ENCODE data around the gene TMSB15A. TPM values are rescaled to one million over a fixed set of nuclear protein-coding genes. Genes with fewer than 3 reads are reported as not detected.

The TMSB15A gene
- total and polyA plus RNA-seq, 2 of the 4 experiments (the other 2 are of a cell fraction), result 13.6 to 30.5 TPM

DNA sequence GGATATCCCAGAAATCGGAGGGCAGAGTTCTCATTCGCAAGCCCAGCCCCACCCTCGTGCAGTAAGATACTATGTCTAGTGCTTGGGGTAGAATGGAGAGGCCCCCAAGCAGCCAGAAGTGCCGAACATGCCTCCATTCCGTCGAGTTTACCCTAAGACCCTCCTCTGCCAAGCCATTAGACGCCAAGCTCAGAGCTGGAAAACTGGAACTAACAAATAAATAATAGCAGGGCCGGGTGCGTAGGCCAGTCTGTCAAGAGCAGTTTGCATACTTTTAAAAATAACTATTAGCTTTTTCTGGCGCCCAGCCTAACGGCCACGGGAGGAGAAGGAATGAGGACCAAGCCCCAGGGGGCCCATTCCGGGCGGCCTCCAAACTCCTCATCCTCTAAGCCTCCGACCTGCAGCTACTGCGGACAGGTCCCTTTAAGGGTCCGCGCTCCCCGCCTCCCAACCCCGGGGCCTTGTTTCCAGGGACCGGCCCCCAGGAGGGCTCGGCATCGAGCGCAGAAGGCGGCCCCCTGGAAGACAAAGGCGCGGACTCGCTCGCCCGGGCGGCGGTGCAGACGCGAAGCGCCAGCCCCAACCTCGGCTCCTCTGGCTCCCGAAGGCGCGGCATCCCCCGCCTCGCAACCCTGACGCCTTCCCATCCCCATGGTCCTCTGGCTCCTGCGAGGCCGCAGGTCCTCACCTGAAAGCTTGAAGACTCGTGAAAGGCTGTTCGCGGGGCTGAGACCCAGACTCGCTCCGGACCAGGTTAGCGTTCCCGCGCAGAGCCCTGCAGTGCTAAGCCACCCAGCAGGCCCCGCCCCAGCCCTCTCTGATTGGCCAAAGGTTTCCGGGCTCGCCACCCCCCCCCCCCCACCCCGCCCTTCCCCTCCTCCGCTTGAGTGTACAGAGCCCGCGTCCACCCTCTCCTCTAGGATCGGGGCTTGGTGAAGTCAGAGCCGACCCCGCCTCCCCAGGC is at the start of gene TMSB15A (continued):
- TF ChIP-seq, protein P1, sequence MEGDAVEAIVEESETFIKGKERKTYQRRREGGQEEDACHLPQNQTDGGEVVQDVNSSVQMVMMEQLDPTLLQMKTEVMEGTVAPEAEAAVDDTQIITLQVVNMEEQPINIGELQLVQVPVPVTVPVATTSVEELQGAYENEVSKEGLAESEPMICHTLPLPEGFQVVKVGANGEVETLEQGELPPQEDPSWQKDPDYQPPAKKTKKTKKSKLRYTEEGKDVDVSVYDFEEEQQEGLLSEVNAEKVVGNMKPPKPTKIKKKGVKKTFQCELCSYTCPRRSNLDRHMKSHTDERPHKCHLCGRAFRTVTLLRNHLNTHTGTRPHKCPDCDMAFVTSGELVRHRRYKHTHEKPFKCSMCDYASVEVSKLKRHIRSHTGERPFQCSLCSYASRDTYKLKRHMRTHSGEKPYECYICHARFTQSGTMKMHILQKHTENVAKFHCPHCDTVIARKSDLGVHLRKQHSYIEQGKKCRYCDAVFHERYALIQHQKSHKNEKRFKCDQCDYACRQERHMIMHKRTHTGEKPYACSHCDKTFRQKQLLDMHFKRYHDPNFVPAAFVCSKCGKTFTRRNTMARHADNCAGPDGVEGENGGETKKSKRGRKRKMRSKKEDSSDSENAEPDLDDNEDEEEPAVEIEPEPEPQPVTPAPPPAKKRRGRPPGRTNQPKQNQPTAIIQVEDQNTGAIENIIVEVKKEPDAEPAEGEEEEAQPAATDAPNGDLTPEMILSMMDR (conservative IDR thresholded peaks at IDR 0.05; ENCODE audit: low read depth, low read length), result no peak
- TF ChIP-seq SMC3 (IDR thresholded peaks at IDR 0.05; ENCODE audit: low read depth, low read length) (no peak), MXI1 (IDR thresholded peaks at IDR 0.05; ENCODE audit: borderline replicate concordance, low read depth, low read length) (no peak)
